Neuronal stem cell (in vitro differentiated cells): ENCODE results near the gene LRRC28.

Experiments used
- DNase-seq: peaks from one replicate; pipeline ENCODE4 v3.0.0-alpha.2; 2013; ENCODE audit warnings: low spot score
- H2AFZ ChIP-seq: one replicate; pipeline ENCODE4 v1.6.1; 2013; ENCODE audit warnings: mild to moderate bottlenecking, low read length, inconsistent platforms
- H2AK5ac ChIP-seq: 2 replicates; pipeline ENCODE4 v1.6.1; 2013; ENCODE audit warnings: low read depth, mild to moderate bottlenecking, inconsistent platforms, low read length, moderate library complexity, mixed read lengths
- H2BK120ac ChIP-seq: 2 replicates; pipeline ENCODE4 v1.6.1; 2013; ENCODE audit warnings: low read depth, mild to moderate bottlenecking, inconsistent platforms, low read length, moderate library complexity, mixed read lengths
- H2BK12ac ChIP-seq: one replicate; pipeline ENCODE4 v1.6.1; 2013; ENCODE audit warnings: low read length, inconsistent platforms
- H2BK15ac ChIP-seq: 2 replicates; pipeline ENCODE4 v1.6.1; 2013; ENCODE audit warnings: mild to moderate bottlenecking, low read length, inconsistent platforms, mixed read lengths
- H2BK5ac ChIP-seq: one replicate; pipeline ENCODE4 v1.6.1; 2013; ENCODE audit warnings: inconsistent platforms, mild to moderate bottlenecking, low read length, moderate library complexity
- H3K14ac ChIP-seq: one replicate; pipeline ENCODE4 v1.6.1; 2013; ENCODE audit warnings: low read length, inconsistent platforms
- H3K18ac ChIP-seq: 2 replicates; pipeline ENCODE4 v1.6.1; 2013; ENCODE audit warnings: low read length, inconsistent platforms
- H3K23ac ChIP-seq: 2 replicates; pipeline ENCODE4 v1.6.1; 2013; ENCODE audit warnings: low read depth, mild to moderate bottlenecking, mixed read lengths, low read length, inconsistent platforms; ENCODE audit not compliant: poor library complexity
- H3K27ac ChIP-seq: replicated peaks from 3 replicates; pipeline ENCODE4 v1.5.1; 2013; ENCODE audit warnings: low read length, inconsistent platforms
- H3K27me3 ChIP-seq, 3 experiments: 2 replicates each; pipeline ENCODE4 v1.6.1; 2013; ENCODE audit warnings: low read length in 3 of 3, mild to moderate bottlenecking in 2 of 3, inconsistent platforms in 1 of 3, low read depth in 1 of 3, mixed read lengths in 1 of 3, moderate library complexity in 1 of 3; ENCODE audit not compliant: control insufficient read depth in 3 of 3, insufficient read depth in 3 of 3
- H3K36me3 ChIP-seq, 2 donors: replicated peaks in 1 of 2; 2 replicates each; pipeline ENCODE4 v1.6.1; 2013; ENCODE audit warnings: low read length in 2 of 2; ENCODE audit not compliant: control insufficient read depth in 2 of 2, insufficient read depth in 2 of 2
- H3K4ac ChIP-seq: 2 replicates; pipeline ENCODE4 v1.6.1; 2013; ENCODE audit warnings: inconsistent platforms, mild to moderate bottlenecking, low read length, moderate library complexity
- H3K4me1 ChIP-seq, 2 donors: 1 replicate in 1 of 2; 2 replicates in 1 of 2; pipeline ENCODE4 v1.6.1; 2013; ENCODE audit warnings: low read length in 2 of 2, low read depth in 1 of 2; ENCODE audit not compliant: control insufficient read depth in 2 of 2, insufficient read depth in 1 of 2
- H3K4me2 ChIP-seq: one replicate; pipeline ENCODE4 v1.6.1; 2013; ENCODE audit warnings: mild to moderate bottlenecking, low read length, inconsistent platforms; ENCODE audit not compliant: insufficient read depth, poor library complexity, severe bottlenecking
- H3K4me3 ChIP-seq, 2 donors: 2 replicates each; pipeline ENCODE4 v1.5.1; 2013; ENCODE audit warnings: low read length in 2 of 2, mild to moderate bottlenecking in 2 of 2, inconsistent platforms in 1 of 2, moderate library complexity in 1 of 2
- H3K79me1 ChIP-seq: one replicate; pipeline ENCODE4 v1.6.1; 2013; ENCODE audit warnings: low read depth, mild to moderate bottlenecking, inconsistent platforms, low read length, moderate library complexity
- H3K9ac ChIP-seq: one replicate; pipeline ENCODE4 v1.6.1; 2013; ENCODE audit warnings: mild to moderate bottlenecking, low read depth, low read length, inconsistent platforms; ENCODE audit not compliant: poor library complexity
- H3K9me3 ChIP-seq, 2 donors: replicated peaks in 1 of 2; 2 replicates each; pipeline versions ENCODE3 to v1.6.1; 2013; ENCODE audit warnings: low read length in 2 of 2, mild to moderate bottlenecking in 2 of 2, inconsistent platforms in 1 of 2, low read depth in 1 of 2, mixed read lengths in 1 of 2, moderate library complexity in 1 of 2; ENCODE audit not compliant: control insufficient read depth in 2 of 2, insufficient read depth in 1 of 2
- H4K8ac ChIP-seq: one replicate; pipeline ENCODE4 v1.6.1; 2013; ENCODE audit warnings: low read depth, mild to moderate bottlenecking, inconsistent platforms, low read length, moderate library complexity
- H4K91ac ChIP-seq: one replicate; pipeline ENCODE4 v1.6.1; 2013; ENCODE audit warnings: low read length, low read depth, mild to moderate bottlenecking, inconsistent platforms; ENCODE audit not compliant: poor library complexity
- WGBS, 2 donors: extraction: QIAGEN DNeasy Blood & Tissue Kit; methylation state at CpG; one replicate each; pipeline ENCODE4 v1.1.7; 2013; ENCODE audit warnings: missing lambda C conversion rate in 2 of 2, mixed read lengths in 1 of 2; ENCODE audit not compliant: insufficient read length in 2 of 2, insufficient replicate concordance in 1 of 2; ENCODE audit errors: extremely low coverage in 2 of 2; 5-methylcytosine and 5-hydroxymethylcytosine counted together

The LRRC28 gene

GRCh38 chr15:99423186-99424130 lies 172.2 kb downstream of the LRRC28 start:
- Histone ChIP-seq H4K8ac (no peak overlapping the region), H3K36me3 (no peaks in the 10 kb centered on the region), H3K23ac (peak overlapping the region; percentile 73)

GRCh38 chr15:99424131-99424571 lies 172.9 kb downstream of the LRRC28 start:
- no CpG with 5 or more reads among the region's 10 CpGs for WGBS, 2 donors
- Histone ChIP-seq H3K4ac (peak overlapping the region; percentile 6), H3K36me3 (no peaks in the 10 kb centered on the region)

More at GRCh38 chr15:99423186-99424130, 172.2 kb downstream of the LRRC28 start:
- no peak overlapping the region for H3K4me3 ChIP-seq
- H2BK12ac ChIP-seq: peak overlapping the region; percentile 58
- peak overlapping the region; percentile 70 for H2AK5ac ChIP-seq
- DNase-seq: no peak
- no peak overlapping the region for H2BK5ac ChIP-seq
- H3K14ac ChIP-seq: no peak overlapping the region
- H2AFZ ChIP-seq: peak overlapping the region; percentile 33
- no peak overlapping the region for H2BK120ac ChIP-seq
- no peak overlapping the region for H4K91ac ChIP-seq
- peaks cover 2% of the 10 kb centered on the region for H3K79me1 ChIP-seq
- WGBS, 2 donors: no CpG with 5 or more reads among the region's 16 CpGs
- peak overlapping the region; percentile 58 for H2BK15ac ChIP-seq
- no peak overlapping the region for H3K27ac ChIP-seq
- H3K9me3 ChIP-seq: no peaks in the 10 kb centered on the region
- peak overlapping the region; percentile 89 for H3K18ac ChIP-seq
- no peak overlapping the region for H3K4me2 ChIP-seq
- H3K4me1 ChIP-seq: peaks cover 2 to 3% of the 10 kb centered on the region in 2 donors
- H3K4ac ChIP-seq: peak overlapping the region; percentile 6
- H3K9ac ChIP-seq: no peak overlapping the region
- no peaks in the 10 kb centered on the region for H3K27me3 ChIP-seq

DNA sequence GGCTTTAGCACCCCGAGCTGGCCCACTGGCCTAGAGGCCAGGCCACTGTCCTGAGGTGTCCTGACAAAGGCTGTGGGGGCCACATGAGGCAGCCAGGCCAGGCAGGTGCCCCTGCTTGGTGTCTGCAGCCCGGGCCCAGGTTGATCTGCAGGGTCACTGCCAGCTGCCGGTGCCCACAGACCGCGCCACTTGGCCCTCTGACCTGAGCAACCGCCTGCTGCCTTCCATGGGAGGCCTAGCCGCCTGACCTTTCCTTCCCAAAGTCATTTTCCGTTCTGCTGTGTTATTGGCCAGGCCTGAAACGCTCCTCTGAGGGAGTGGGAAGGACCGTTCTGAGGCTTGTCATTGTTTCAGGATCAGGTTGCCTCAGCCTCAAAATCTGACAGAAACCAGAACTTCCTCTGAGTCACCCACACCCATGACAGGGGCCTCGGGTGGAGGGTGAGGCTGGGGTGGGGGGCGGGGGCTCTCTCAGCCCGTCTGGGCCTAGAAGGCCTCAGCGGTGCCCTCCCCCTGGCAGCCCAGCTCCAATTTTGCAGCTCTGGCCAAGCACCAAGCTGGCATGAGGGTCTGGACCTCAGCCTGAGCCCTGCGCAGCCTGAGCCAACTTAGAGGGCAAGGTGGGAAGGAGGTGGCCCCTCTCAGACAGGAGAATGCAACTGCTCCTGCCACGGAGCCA lies 173.8 kb downstream of the LRRC28 start:
- H3K18ac ChIP-seq: peak overlapping the region; percentile 87
- no peak overlapping the region for H3K4ac ChIP-seq
- H4K8ac ChIP-seq: no peak overlapping the region
- H3K9me3 ChIP-seq: no peaks in the 10 kb centered on the region
- H3K27ac ChIP-seq: no peak overlapping the region
- H3K4me3 ChIP-seq: no peak overlapping the region
- H3K9ac ChIP-seq: no peak overlapping the region
- H2BK5ac ChIP-seq: peak overlapping the region; percentile 76
- no peaks in the 10 kb centered on the region for H3K36me3 ChIP-seq
- no peak overlapping the region for H4K91ac ChIP-seq
- WGBS, 2 donors: no CpG with 5 or more reads among the region's 16 CpGs
- peaks cover 2 to 3% of the 10 kb centered on the region in 2 donors for H3K4me1 ChIP-seq
- no peak overlapping the region for H2BK120ac ChIP-seq
- no peak for DNase-seq
- peak overlapping the region; percentile 91 for H2BK15ac ChIP-seq
- H2AK5ac ChIP-seq: peak overlapping the region; percentile 97
- peak overlapping the region; percentile 57 for H3K23ac ChIP-seq
- no peaks in the 10 kb centered on the region for H3K27me3 ChIP-seq
- peak overlapping the region; percentile 95 for H2BK12ac ChIP-seq
- peak overlapping the region; percentile 73 for H2AFZ ChIP-seq
- peaks cover 2% of the 10 kb centered on the region for H3K79me1 ChIP-seq
- no peak overlapping the region for H3K4me2 ChIP-seq
- H3K14ac ChIP-seq: peak overlapping the region; percentile 95

More at GRCh38 chr15:99424131-99424571, 172.9 kb downstream of the LRRC28 start:
- peak overlapping the region; percentile 58 for H2BK15ac ChIP-seq
- peak overlapping the region; percentile 70 for H2AK5ac ChIP-seq
- no peak overlapping the region for H3K14ac ChIP-seq
- H3K4me3 ChIP-seq: no peak overlapping the region
- no peak overlapping the region for H3K9ac ChIP-seq
- H3K23ac ChIP-seq: peak overlapping the region; percentile 73
- no peak overlapping the region for H2BK120ac ChIP-seq
- no peak overlapping the region for H4K91ac ChIP-seq
- DNase-seq: no peak
- peak overlapping the region; percentile 3 for H2BK5ac ChIP-seq
- H4K8ac ChIP-seq: no peak overlapping the region
- no peak overlapping the region for H3K27ac ChIP-seq
- no peaks in the 10 kb centered on the region for H3K9me3 ChIP-seq
- H3K27me3 ChIP-seq: no peaks in the 10 kb centered on the region
- peaks cover 2 to 3% of the 10 kb centered on the region in 2 donors for H3K4me1 ChIP-seq
- H2AFZ ChIP-seq: no peak overlapping the region
- peak overlapping the region; percentile 58 for H2BK12ac ChIP-seq
- peak overlapping the region; percentile 89 for H3K18ac ChIP-seq
- no peak overlapping the region for H3K4me2 ChIP-seq
- peaks cover 2% of the 10 kb centered on the region for H3K79me1 ChIP-seq
